NCI-H748 treated with DMSO at 0.1 percent for 48 hours (cell line): ENCODE results near the gene TLR2.
"Not testable (repeated sequence)": the region's sequence is repeated elsewhere in the genome, so short reads cannot be mapped to it uniquely, and the experiment has no call there.

Experiments
- DNase-seq: peaks from one replicate; lab custom pipeline; 2025; lab: John Stamatoyannopoulos, UW

Gene TLR2

DNA sequence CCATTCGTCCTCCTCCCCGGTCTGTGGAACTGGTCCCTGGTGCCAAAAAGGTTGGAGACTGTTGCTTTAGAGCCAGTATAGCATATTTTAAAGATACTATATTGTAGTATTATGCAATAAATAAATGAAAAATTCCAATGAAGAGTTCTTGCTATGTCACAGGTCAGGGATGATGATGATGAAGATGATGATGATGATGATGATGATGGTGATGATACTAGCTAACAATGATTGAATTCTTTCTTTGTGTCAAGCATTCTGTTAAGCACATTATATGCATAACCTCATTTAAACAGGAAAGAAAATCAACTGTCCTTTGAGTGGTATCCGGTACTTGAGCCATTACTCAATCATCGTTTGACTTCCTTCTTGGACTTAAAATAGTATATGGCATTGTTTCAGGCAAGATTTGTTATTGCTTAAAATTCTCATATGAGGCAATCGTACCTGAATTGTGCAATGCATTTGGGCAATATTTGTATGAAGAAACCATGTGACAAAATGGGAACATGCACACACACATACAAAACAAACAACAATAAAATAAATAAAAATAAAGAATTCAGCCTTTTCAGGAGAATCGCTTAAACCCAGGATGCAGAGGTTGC is 22.8 kb upstream of the TLR2 start:
- no peak for DNase-seq

- no peak for DNase-seq
These were observed 22.2 kb upstream of the TLR2 start for GRCh38 chr4:153661908-153662307.

GRCh38 chr4:153663667-153664066 is 20.4 kb upstream of the TLR2 start:
- DNase-seq = no peak

- DNase-seq = not testable (repeated sequence)
These were observed 17.6 kb upstream of the TLR2 start for GRCh38 chr4:153666505-153666904.

- DNase-seq = no peak
These were observed 15.4 kb upstream of the TLR2 start for GRCh38 chr4:153668647-153669046.

DNA sequence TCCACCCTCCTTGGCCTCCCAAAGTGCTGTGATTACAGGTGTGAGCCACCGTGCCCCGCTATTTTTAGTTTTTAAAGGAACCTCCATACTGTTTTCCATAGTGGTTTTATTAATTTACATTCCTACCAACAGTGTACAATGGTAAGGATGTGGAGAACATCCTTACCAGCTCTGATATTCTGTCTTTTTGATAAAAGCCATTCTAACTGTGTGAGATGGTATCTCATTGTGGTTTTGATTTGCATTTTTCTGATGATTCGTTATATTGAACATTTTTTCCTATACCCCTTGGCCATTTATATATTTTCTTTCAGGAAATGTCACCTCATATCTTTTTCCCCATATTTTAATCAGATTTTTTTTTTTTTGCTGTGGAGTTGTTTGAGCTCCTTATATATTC is 14.2 kb upstream of the TLR2 start:
- DNase-seq = no peak

- no peak for DNase-seq
These were observed 7.6 kb upstream of the TLR2 start for GRCh38 chr4:153676486-153676885.

DNA sequence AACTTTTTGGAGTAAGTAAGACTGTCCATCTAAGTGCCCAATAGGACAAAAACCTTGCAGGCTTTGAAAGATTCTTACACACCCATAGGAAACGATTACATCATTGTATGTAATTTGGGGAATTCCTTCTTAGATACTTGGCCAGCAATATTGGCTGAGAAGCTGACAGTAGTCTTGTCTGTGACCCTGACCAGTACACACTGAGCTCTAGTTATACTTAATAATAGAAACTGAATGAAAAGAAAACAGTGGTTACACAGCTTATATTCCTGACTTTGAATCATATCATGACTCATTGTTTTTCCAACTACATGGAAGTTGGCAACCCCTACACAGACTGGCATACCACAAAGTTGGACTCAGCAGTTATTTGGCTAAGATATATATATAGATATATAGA is 7.1 kb upstream of the TLR2 start:
- no peak for DNase-seq

GRCh38 chr4:153679486-153679885 is 4.6 kb upstream of the TLR2 start:
- no peak for DNase-seq

- DNase-seq = no peak
These were observed 308 bp upstream of the TLR2 start for GRCh38 chr4:153683763-153684181.

GRCh38 chr4:153684971-153685371 is 891 bp downstream of the TLR2 start:
- no peak for DNase-seq

DNA sequence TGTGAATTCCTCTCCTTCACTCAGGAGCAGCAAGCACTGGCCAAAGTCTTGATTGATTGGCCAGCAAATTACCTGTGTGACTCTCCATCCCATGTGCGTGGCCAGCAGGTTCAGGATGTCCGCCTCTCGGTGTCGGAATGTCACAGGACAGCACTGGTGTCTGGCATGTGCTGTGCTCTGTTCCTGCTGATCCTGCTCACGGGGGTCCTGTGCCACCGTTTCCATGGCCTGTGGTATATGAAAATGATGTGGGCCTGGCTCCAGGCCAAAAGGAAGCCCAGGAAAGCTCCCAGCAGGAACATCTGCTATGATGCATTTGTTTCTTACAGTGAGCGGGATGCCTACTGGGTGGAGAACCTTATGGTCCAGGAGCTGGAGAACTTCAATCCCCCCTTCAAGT is 20.4 kb downstream of the TLR2 start:
- no peak for DNase-seq

DNA sequence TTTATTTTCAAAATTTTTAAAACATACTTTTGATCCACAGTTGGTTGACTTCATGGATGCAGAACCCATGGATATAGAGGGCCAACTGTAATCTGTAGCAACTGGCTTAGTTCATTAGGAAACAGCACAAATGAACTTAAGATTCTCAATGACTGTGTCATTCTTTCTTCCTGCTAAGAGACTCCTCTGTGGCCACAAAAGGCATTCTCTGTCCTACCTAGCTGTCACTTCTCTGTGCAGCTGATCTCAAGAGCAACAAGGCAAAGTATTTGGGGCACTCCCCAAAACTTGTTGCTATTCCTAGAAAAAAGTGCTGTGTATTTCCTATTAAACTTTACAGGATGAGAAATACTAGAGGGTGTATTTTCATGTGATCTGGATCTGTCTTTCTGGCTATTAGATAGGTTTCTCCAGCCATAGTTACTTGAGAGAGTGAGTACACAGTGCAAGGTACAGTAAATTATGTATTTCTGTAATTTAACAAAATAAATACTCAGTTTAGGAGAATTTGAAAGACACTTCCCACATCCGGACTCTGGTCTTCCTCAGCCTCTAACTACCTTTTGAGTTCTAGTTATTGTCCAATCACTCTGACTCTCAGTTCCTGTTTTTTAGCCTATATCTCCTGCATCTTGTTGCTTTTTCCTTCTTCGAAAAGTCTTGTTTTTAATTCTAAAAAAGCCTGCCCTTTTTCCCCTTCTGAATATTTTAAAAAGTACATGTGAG is 21.8 kb downstream of the TLR2 start:
- DNase-seq = no peak

- DNase-seq = no peak
These were observed 22.4 kb downstream of the TLR2 start for GRCh38 chr4:153706519-153706918.

DNA sequence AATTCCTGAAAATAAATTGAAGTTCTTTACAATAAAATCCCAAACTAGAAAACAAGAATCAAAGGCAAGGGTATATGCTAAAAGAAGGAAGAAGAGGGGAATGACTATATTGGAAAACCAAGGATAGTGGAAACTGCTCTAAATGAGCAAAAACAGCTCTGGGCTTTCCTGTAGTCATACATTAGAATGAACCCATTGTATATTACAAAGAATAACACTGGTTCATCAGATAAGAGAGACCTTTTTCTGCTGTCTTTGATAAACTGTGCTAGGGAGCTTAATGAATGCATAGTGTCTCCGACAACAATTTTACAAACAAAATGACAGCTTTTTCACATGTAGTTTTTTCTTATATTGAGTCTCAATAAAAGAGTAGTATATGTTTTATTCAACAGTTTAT is 26.6 kb downstream of the TLR2 start:
- no peak for DNase-seq

- no peak for DNase-seq
These were observed 30.0 kb downstream of the TLR2 start for GRCh38 chr4:153713866-153714646.

DNA sequence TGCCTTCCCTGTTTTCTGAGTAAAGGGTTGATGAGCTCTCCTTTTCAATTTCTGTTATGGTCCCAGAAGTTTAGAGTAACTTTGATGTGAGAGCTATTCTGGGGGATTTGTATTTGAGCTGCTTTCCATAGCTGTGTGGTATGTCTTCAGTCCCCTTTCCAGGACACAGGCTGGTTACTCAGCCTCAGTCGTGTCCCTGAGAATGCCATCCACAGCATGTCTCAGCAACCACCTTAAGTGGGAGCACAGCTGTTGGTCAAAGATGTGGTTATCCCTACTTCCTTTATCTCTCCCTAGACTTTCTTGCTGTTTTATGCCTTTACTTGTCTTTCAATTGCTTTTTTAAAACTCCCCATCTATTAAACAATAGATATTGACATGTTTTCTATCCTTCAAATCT is 38.0 kb downstream of the TLR2 start:
- no peak for DNase-seq

GRCh38 chr4:153724606-153725005 is 40.5 kb downstream of the TLR2 start:
- no peak for DNase-seq

GRCh38 chr4:153725136-153725830 is 41.2 kb downstream of the TLR2 start:
- DNase-seq = no peak

GRCh38 chr4:153725831-153726154 is 41.7 kb downstream of the TLR2 start:
- DNase-seq = no peak

GRCh38 chr4:153728151-153728550 is 44.1 kb downstream of the TLR2 start:
- no peak for DNase-seq

GRCh38 chr4:153728660-153729059 is 44.6 kb downstream of the TLR2 start:
- DNase-seq = no peak

GRCh38 chr4:153729895-153730294 is 45.8 kb downstream of the TLR2 start:
- no peak for DNase-seq
